GM19467 (cell line): ENCODE data around the gene RBSN.

Experiments
- ATAC-seq: cut with Tn5 transposase; IDR thresholded peaks from one replicate; pipeline ENCODE4 v1.9.1; 2021; ENCODE audit warnings: mild to moderate bottlenecking, moderate library complexity; ENCODE audit not compliant: unreplicated experiment

RBSN gene

GRCh38 chr3:15063238-15063637 lies 35.7 kb downstream of the RBSN start:
- no peak for ATAC-seq

GRCh38 chr3:15060029-15060428 lies 38.9 kb downstream of the RBSN start:
- no peak for ATAC-seq

- ATAC-seq, result no peak
Observed at GRCh38 chr3:15056676-15057404, 42.1 kb downstream of the RBSN start.

- ATAC-seq, result peak; percentile 40
Observed at GRCh38 chr3:15055019-15055557, 43.9 kb downstream of the RBSN start.

GRCh38 chr3:15053541-15053940 lies 45.4 kb downstream of the RBSN start:
- no peak for ATAC-seq

- ATAC-seq, result no peak
Observed at GRCh38 chr3:15052335-15053242, 46.4 kb downstream of the RBSN start.

GRCh38 chr3:15051531-15051930 lies 47.4 kb downstream of the RBSN start:
- peak; percentile 41 for ATAC-seq

- ATAC-seq, result peak; percentile 72
Observed at GRCh38 chr3:15050405-15051092, 48.4 kb downstream of the RBSN start.

GRCh38 chr3:15049584-15049983 lies 49.4 kb downstream of the RBSN start:
- ATAC-seq, result no peak

GRCh38 chr3:15045667-15046066 lies 53.3 kb downstream of the RBSN start:
- no peak for ATAC-seq

- ATAC-seq, result no peak
Observed at GRCh38 chr3:15044326-15044725, 54.6 kb downstream of the RBSN start.

- ATAC-seq, result no peak
Observed at GRCh38 chr3:15043408-15044171, 55.4 kb downstream of the RBSN start.

GRCh38 chr3:15042936-15043335 lies 56.0 kb downstream of the RBSN start:
- ATAC-seq, result no peak

GRCh38 chr3:15041950-15042349 lies 57.0 kb downstream of the RBSN start:
- no peak for ATAC-seq

GRCh38 chr3:15040844-15041243 lies 58.1 kb downstream of the RBSN start:
- ATAC-seq, result no peak

GRCh38 chr3:15038306-15038705 lies 60.6 kb downstream of the RBSN start:
- no peak for ATAC-seq

- no peak for ATAC-seq
Observed at GRCh38 chr3:15033103-15033502, 65.8 kb downstream of the RBSN start.

- no peak for ATAC-seq
Observed at GRCh38 chr3:15032650-15033049, 66.3 kb downstream of the RBSN start.

- no peak for ATAC-seq
Observed at GRCh38 chr3:15029625-15030024, 69.3 kb downstream of the RBSN start.

- ATAC-seq, result no peak
Observed at GRCh38 chr3:15023719-15024118, 75.2 kb downstream of the RBSN start.
